HCT116 (cell line): ENCODE data around the gene SELENOM. TPM values are rescaled to one million over a fixed set of nuclear protein-coding genes. Genes with fewer than 3 reads are reported as not detected.

Experiments used
- ATAC-seq: fragments of 200-7000 bp; cut with Tn5 transposase; 2 replicates; pipeline ENCODE4 v1.9.1; 2020; ENCODE audit warnings: mild to moderate bottlenecking, moderate library complexity
- BruUV-seq: library from RNA; stranded (reverse); fragments of 400-500 nt; replicated peaks from 2 replicates; lab custom pipeline; 2021; lab: Mats Ljungman, UMichigan
- CTCF ChIA-PET: fragments of 300-600 bp; sonication (Branson Sonifier 250); formaldehyde crosslinking; loops from one replicate; lab custom pipeline; 2021; ENCODE audit warnings: antibody characterized with exemption; lab: Charles Lee
- POLR2A ChIA-PET: fragments of 300-600, 350-600 bp; sonication (Branson Sonifier 250); formaldehyde crosslinking; loops from one replicate; lab custom pipeline; 2021; ENCODE audit warnings: antibody characterized with exemption; lab: Charles Lee
- RAD21 ChIA-PET, 2 experiments: fragments of 300-600 bp; sonication (Branson Sonifier 250); formaldehyde crosslinking; loops; one replicate each; lab custom pipeline; 2023; ENCODE audit warnings: low total read pairs in 2 of 2; ENCODE audit not compliant: uncharacterized antibody in 2 of 2, unreplicated experiment in 2 of 2, low non-redundant PET in 1 of 2; lab: Charles Lee
- DNase-seq: peaks from one replicate; pipeline ENCODE4 v3.0.0-alpha.2; 2010; ENCODE audit warnings: low read depth, low spot score
- H2AFZ ChIP-seq: fragments of 200-600 bp; shearing (Covaris generic), sonication (generic); 2 replicates; pipeline ENCODE4 v1.6.1; 2017; ENCODE audit warnings: low read depth, mixed run types, mixed read lengths, antibody characterized with exemption, low read length; ENCODE audit not compliant: poor library complexity, severe bottlenecking
- H3K27ac ChIP-seq: 2 replicates; pipeline ENCODE4 v1.5.1; 2012; ENCODE audit warnings: low read depth, low read length
- H3K27me3 ChIP-seq: fragments of 200-600 bp; sonication (generic); 2 replicates; pipeline ENCODE4 v1.6.1; 2016; ENCODE audit warnings: mixed run types, low read length, mixed read lengths; ENCODE audit not compliant: insufficient read depth
- H3K36me3 ChIP-seq, 2 experiments: fragments of 200-500 bp in 1 of 2; fragments of 200-600 bp in 1 of 2; sonication (Bioruptor generic) in 1 of 2; sonication (generic) in 1 of 2; 2 replicates each; pipeline versions ENCODE4 v1.5.1 to v1.6.1; 2014 to 2016; ENCODE audit warnings: low read length in 2 of 2, inconsistent platforms in 1 of 2, mixed read lengths in 1 of 2, mixed run types in 1 of 2; ENCODE audit not compliant: insufficient read depth in 2 of 2, control insufficient read depth in 1 of 2
- H3K4me1 ChIP-seq, 2 experiments: fragments of 200-600 bp in 1 of 2; sonication (generic) in 1 of 2; 2 replicates each; pipeline versions ENCODE4 v1.5.1 to v1.6.1; 2012 to 2017; ENCODE audit warnings: low read length in 2 of 2, inconsistent platforms in 1 of 2, mild to moderate bottlenecking in 1 of 2, mixed read lengths in 1 of 2, mixed run types in 1 of 2, moderate library complexity in 1 of 2; ENCODE audit not compliant: insufficient read depth in 2 of 2, control insufficient read depth in 1 of 2
- H3K4me2 ChIP-seq: fragments of 200-600 bp; sonication (generic); 2 replicates; pipeline ENCODE4 v1.6.1; 2017; ENCODE audit warnings: mixed run types, low read length, mixed read lengths
- H3K4me3 ChIP-seq, 2 experiments: fragments of 200-600 bp in 1 of 2; sonication (generic) in 1 of 2; replicated peaks in 1 of 2; 2 replicates each; pipeline ENCODE4 v1.5.1; 2011 to 2016; ENCODE audit warnings: low read length in 2 of 2, control low read depth in 1 of 2, low read depth in 1 of 2, mild to moderate bottlenecking in 1 of 2, mixed read lengths in 1 of 2, mixed run types in 1 of 2
- H3K79me2 ChIP-seq: fragments of 200-600 bp; sonication (generic); 2 replicates; pipeline ENCODE4 v1.6.1; 2017; ENCODE audit warnings: mild to moderate bottlenecking, mixed run types, low read length, moderate library complexity, mixed read lengths; ENCODE audit not compliant: insufficient read depth
- H3K9ac ChIP-seq: fragments of 200-600 bp; sonication (generic); 2 replicates; pipeline ENCODE4 v1.6.1; 2016; ENCODE audit warnings: low read length, mixed read lengths
- H3K9me2 ChIP-seq: fragments of 200-600 bp; sonication (generic), shearing (Covaris generic); 2 replicates; pipeline ENCODE4 v1.6.1; 2017; ENCODE audit warnings: mixed run types, mild to moderate bottlenecking, moderate library complexity; ENCODE audit not compliant: insufficient read depth
- H3K9me3 ChIP-seq, 2 experiments: fragments of 200-500 bp in 1 of 2; fragments of 200-600 bp in 1 of 2; sonication (Bioruptor generic) in 1 of 2; sonication (generic) in 1 of 2; 2 replicates each; pipeline ENCODE4 v1.6.1; 2014 to 2017; ENCODE audit warnings: low read length in 2 of 2, mixed read lengths in 2 of 2, inconsistent platforms in 1 of 2, low read depth in 1 of 2, mild to moderate bottlenecking in 1 of 2, mixed run types in 1 of 2, moderate library complexity in 1 of 2; ENCODE audit not compliant: control insufficient read depth in 1 of 2, insufficient read depth in 1 of 2
- H4K20me1 ChIP-seq: fragments of 200-600 bp; sonication (generic), shearing (Covaris generic); 2 replicates; pipeline ENCODE4 v1.6.1; 2017; ENCODE audit warnings: mixed run types, mild to moderate bottlenecking, moderate library complexity; ENCODE audit not compliant: insufficient read depth
- EZH2 ChIP-seq: fragments of 200-600 bp; sonication (generic); IDR thresholded peaks from 2 replicates; pipeline ENCODE4 v1.6.1; 2017; ENCODE audit warnings: antibody characterized with exemption, mixed run types
- JUND ChIP-seq: IDR thresholded peaks from 2 replicates; pipeline ENCODE4 v1.6.1; 2012
- POLR2A ChIP-seq: IDR thresholded peaks from 2 replicates; pipeline ENCODE4 v1.7.0; 2011; ENCODE audit warnings: borderline replicate concordance; ENCODE audit not compliant: insufficient read depth, insufficient read length; ENCODE audit errors: extremely low read depth
- POLR2AphosphoS5 ChIP-seq: IDR thresholded peaks from 2 replicates; pipeline ENCODE4 v1.6.1; 2011; ENCODE audit warnings: mild to moderate bottlenecking, low read depth, low read length, moderate library complexity
- RAD21 ChIP-seq: IDR thresholded peaks from 2 replicates; pipeline ENCODE4 v1.6.1; 2012; ENCODE audit warnings: low read depth, mild to moderate bottlenecking
- SIN3A ChIP-seq: IDR thresholded peaks from 2 replicates; pipeline ENCODE4 v1.6.1; 2012; ENCODE audit warnings: low read depth
- SP1 ChIP-seq: IDR thresholded peaks from 2 replicates; pipeline ENCODE4 v1.6.1; 2012; ENCODE audit warnings: low read depth
- SRF ChIP-seq: IDR thresholded peaks from 2 replicates; pipeline ENCODE4 v1.6.1; 2012; ENCODE audit warnings: low read depth
- TCF7L2 ChIP-seq: IDR thresholded peaks from 2 replicates; pipeline ENCODE4 v1.7.0; 2011; ENCODE audit warnings: borderline replicate concordance, inconsistent platforms; ENCODE audit not compliant: insufficient read depth, insufficient read length; ENCODE audit errors: extremely low read depth
- YY1 ChIP-seq: IDR thresholded peaks from 2 replicates; pipeline ENCODE4 v1.6.1; 2011; ENCODE audit warnings: low read length, low read depth, moderate library complexity, mild to moderate bottlenecking; ENCODE audit not compliant: insufficient replicate concordance; ENCODE audit errors: extremely low read depth
- ZFX ChIP-seq: fragments of 450-650 bp; IDR thresholded peaks from 2 replicates; pipeline ENCODE4 v1.6.1; 2017
- ZNF274 ChIP-seq: fragments of 200-500 bp; sonication (Bioruptor generic); IDR thresholded peaks from 2 replicates; pipeline ENCODE4 v1.6.1; 2014; ENCODE audit warnings: mild to moderate bottlenecking, low read depth, low read length, inconsistent platforms
- intact Hi-C: fragments of 100-400 bp; cut with micrococcal nuclease; formaldehyde crosslinking; loops from 2 replicates; pipeline ENCODE4 v1.10.0; 2022
- total RNA-seq: library from RNA; stranded (reverse); gene quantifications from one replicate; pipeline ENCODE4 v1.2.1, GENCODE V29; 2021; ENCODE audit not compliant: unreplicated experiment
- TF ChIP-seq, protein P1 (sequence below): IDR thresholded peaks from 2 replicates; pipeline ENCODE4 v1.6.1; 2012
- TF ChIP-seq, protein P2 (sequence below): IDR thresholded peaks from 2 replicates; pipeline ENCODE4 v1.6.1; 2012; ENCODE audit warnings: low read depth

SELENOM gene
- total RNA-seq, 1 experiment from 2014 or later: 65.6 TPM

DNA sequence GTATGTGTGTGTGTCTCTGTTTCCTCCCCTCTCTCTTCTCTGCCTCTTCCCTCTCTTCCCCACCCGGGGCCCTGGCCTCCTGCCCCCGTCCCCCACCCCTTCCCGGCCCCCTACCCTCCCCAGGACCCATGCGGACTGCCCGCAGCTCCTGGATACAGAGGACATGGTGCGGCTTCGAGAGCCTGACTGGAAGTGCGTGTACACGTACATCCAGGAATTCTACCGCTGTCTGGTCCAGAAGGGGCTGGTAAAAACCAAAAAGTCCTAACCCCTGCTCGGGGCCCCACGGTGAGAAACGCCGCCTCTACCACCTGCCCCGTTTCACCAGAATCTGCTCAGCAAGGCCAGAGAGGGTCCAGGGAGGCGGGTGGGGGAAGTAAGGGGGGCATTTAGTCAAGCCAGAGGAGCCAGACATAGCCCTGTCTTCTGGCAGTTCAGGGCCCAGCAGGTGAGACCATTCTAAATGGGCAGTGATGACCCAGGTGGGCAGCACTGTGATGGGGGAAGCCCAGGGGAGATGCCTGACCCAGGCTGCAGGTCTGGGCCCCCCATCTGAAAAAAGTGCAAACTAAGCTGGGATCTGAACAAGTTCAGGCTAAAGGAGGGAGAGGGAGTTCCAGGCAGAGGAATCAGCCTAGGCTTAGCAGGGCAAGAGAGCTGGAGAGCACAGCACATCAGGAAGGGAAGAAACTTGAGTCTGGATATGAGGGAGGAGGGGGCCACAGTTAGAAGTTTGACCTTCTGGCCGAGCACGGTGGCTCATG lies 6.4 kb downstream of the SELENOM start:
- intact Hi-C loops: no loop called here
- H3K4me1 ChIP-seq: peaks cover under 1 to 18% of the 10 kb centered on the region in 2 experiments; a peak in 3 of 4 replicates
- H3K9ac ChIP-seq: no peak overlapping the region
- H3K9me3 ChIP-seq: no peaks in the 10 kb centered on the region
- no peaks in the 10 kb centered on the region for H3K9me2 ChIP-seq
- ChIA-PET CTCF (no interaction called here), RAD21 (no interaction called here), POLR2A (no interaction called here)
- no peak overlapping the region for H3K4me3 ChIP-seq
- peaks cover 21 to 45% of the 10 kb centered on the region in 2 experiments for H3K36me3 ChIP-seq
- ATAC-seq: no peak
- H3K79me2 ChIP-seq: no peaks in the 10 kb centered on the region; the same call in 1 of the 2 replicates
- no TSS peak for BruUV-seq
- no peak overlapping the region for H2AFZ ChIP-seq
- H3K27me3 ChIP-seq: no peaks in the 10 kb centered on the region
- TF ChIP-seq, protein P1, sequence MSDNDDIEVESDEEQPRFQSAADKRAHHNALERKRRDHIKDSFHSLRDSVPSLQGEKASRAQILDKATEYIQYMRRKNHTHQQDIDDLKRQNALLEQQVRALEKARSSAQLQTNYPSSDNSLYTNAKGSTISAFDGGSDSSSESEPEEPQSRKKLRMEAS: no peak
- TF ChIP-seq ZNF274 (no peak), TCF7L2 (no peak), SP1 (no peak), EZH2 (no peak), SRF (no peak), RAD21 (no peak), YY1 (no peak), POLR2A (no peak), JUND (no peak), ZFX (no peak), SIN3A (no peak), POLR2AphosphoS5 (no peak)
- TF ChIP-seq, protein P2, sequence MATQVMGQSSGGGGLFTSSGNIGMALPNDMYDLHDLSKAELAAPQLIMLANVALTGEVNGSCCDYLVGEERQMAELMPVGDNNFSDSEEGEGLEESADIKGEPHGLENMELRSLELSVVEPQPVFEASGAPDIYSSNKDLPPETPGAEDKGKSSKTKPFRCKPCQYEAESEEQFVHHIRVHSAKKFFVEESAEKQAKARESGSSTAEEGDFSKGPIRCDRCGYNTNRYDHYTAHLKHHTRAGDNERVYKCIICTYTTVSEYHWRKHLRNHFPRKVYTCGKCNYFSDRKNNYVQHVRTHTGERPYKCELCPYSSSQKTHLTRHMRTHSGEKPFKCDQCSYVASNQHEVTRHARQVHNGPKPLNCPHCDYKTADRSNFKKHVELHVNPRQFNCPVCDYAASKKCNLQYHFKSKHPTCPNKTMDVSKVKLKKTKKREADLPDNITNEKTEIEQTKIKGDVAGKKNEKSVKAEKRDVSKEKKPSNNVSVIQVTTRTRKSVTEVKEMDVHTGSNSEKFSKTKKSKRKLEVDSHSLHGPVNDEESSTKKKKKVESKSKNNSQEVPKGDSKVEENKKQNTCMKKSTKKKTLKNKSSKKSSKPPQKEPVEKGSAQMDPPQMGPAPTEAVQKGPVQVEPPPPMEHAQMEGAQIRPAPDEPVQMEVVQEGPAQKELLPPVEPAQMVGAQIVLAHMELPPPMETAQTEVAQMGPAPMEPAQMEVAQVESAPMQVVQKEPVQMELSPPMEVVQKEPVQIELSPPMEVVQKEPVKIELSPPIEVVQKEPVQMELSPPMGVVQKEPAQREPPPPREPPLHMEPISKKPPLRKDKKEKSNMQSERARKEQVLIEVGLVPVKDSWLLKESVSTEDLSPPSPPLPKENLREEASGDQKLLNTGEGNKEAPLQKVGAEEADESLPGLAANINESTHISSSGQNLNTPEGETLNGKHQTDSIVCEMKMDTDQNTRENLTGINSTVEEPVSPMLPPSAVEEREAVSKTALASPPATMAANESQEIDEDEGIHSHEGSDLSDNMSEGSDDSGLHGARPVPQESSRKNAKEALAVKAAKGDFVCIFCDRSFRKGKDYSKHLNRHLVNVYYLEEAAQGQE: no peak
- DNase-seq: no peak
- no peak overlapping the region for H3K27ac ChIP-seq
- H4K20me1 ChIP-seq: no peaks in the 10 kb centered on the region
- H3K4me2 ChIP-seq: no peak overlapping the region
